ENCODE measurements around the gene OR4F6. TPM values are rescaled to one million over a fixed set of nuclear protein-coding genes. Genes with fewer than 3 reads are reported as not detected.

Gene OR4F6
- total RNA-seq, 1 donor from 2014 or later = not detected

GRCh38 chr15:101810456-101810855 is 7.1 kb downstream of the OR4F6 start:
- no peaks in the 10 kb centered on the region for H3K36me3 Mint-ChIP-seq (ENCODE audit: insufficient read depth)
- no peaks in the 10 kb centered on the region for H3K4me1 Mint-ChIP-seq (ENCODE audit: low read depth)
- no peak overlapping the region for H3K27ac Mint-ChIP-seq

GRCh38 chr15:101810876-101811275 is 7.6 kb downstream of the OR4F6 start:
- H3K36me3 Mint-ChIP-seq (ENCODE audit: insufficient read depth) = no peaks in the 10 kb centered on the region
- TF ChIP-seq CTCF (IDR thresholded peaks at IDR 0.05; ENCODE audit: unreplicated experiment) = no peak

More at GRCh38 chr15:101810456-101810855, 7.1 kb downstream of the OR4F6 start:
- Mint-ChIP-seq H3K4me3 (ENCODE audit: low read depth) (no peak overlapping the region), H3K9me3 (ENCODE audit: low read depth) (no peaks in the 10 kb centered on the region), H3K27me3 (peaks cover 44% of the 10 kb centered on the region)
- no peak for DNase-seq (ENCODE audit: low spot score, unreplicated experiment)
- no peak for TF ChIP-seq CTCF (IDR thresholded peaks at IDR 0.05; ENCODE audit: unreplicated experiment)

GRCh38 chr15:101811902-101812301 is 8.6 kb downstream of the OR4F6 start, which contains the start of gene OR4F15:
TSS of gene OR4F15 (plus strand) at chr15:101812202. CDS start at chr15:101818187, 5,985 bp downstream.
- no peak within 1 kb of the TSS for H3K4me3 Mint-ChIP-seq (ENCODE audit: low read depth)
- no peaks in the 10 kb centered on the region for H3K9me3 Mint-ChIP-seq (ENCODE audit: low read depth)
- H3K4me1 Mint-ChIP-seq (ENCODE audit: low read depth) = no peaks in the 10 kb centered on the region
- no peak within 1 kb of the TSS for H3K27ac Mint-ChIP-seq
- peaks cover 46% of the 10 kb centered on the region for H3K27me3 Mint-ChIP-seq
- no peaks in the 10 kb centered on the region for H3K36me3 Mint-ChIP-seq (ENCODE audit: insufficient read depth)
- TF ChIP-seq CTCF (IDR thresholded peaks at IDR 0.05; ENCODE audit: unreplicated experiment) = no peak
- no peak for DNase-seq (ENCODE audit: low spot score, unreplicated experiment)

More at GRCh38 chr15:101810876-101811275, 7.6 kb downstream of the OR4F6 start:
- Mint-ChIP-seq H3K9me3 (ENCODE audit: low read depth) (no peaks in the 10 kb centered on the region), H3K27ac (no peak overlapping the region), H3K4me1 (ENCODE audit: low read depth) (no peaks in the 10 kb centered on the region), H3K4me3 (ENCODE audit: low read depth) (no peak overlapping the region), H3K27me3 (peaks cover 43% of the 10 kb centered on the region)
- no peak for DNase-seq (ENCODE audit: low spot score, unreplicated experiment)

- Mint-ChIP-seq H3K4me3 (ENCODE audit: low read depth) (no peak overlapping the region), H3K4me1 (ENCODE audit: low read depth) (no peaks in the 10 kb centered on the region), H3K36me3 (ENCODE audit: insufficient read depth) (no peaks in the 10 kb centered on the region), H3K9me3 (ENCODE audit: low read depth) (no peaks in the 10 kb centered on the region), H3K27ac (no peak overlapping the region), H3K27me3 (peaks cover 58% of the 10 kb centered on the region)
- DNase-seq (ENCODE audit: low spot score, unreplicated experiment) = no peak
- no peak for TF ChIP-seq CTCF (IDR thresholded peaks at IDR 0.05; ENCODE audit: unreplicated experiment)
Measured at GRCh38 chr15:101813803-101814534, 10.7 kb downstream of the OR4F6 start.

- H3K27me3 Mint-ChIP-seq = peaks cover 34% of the 10 kb centered on the region
- no peak overlapping the region for H3K27ac Mint-ChIP-seq
- no peak overlapping the region for H3K4me3 Mint-ChIP-seq (ENCODE audit: low read depth)
- peaks cover 3% of the 10 kb centered on the region for H3K4me1 Mint-ChIP-seq (ENCODE audit: low read depth)
- H3K9me3 Mint-ChIP-seq (ENCODE audit: low read depth) = peaks cover 14% of the 10 kb centered on the region
- no peak for TF ChIP-seq CTCF (IDR thresholded peaks at IDR 0.05; ENCODE audit: unreplicated experiment)
- DNase-seq (ENCODE audit: low spot score, unreplicated experiment) = no peak
- no peaks in the 10 kb centered on the region for H3K36me3 Mint-ChIP-seq (ENCODE audit: insufficient read depth)
Measured at GRCh38 chr15:101820781-101821180, 17.5 kb downstream of the OR4F6 start.

Measured in progenitor cell of endocrine pancreas (in vitro differentiated cells).